GM12878 (cell line): ENCODE measurements around the gene USP9X. TPM values are rescaled to one million over a fixed set of nuclear protein-coding genes. Genes with fewer than 3 reads are reported as not detected.

Experiments
- ATF7 ChIP-seq: fragments of 450-650 bp; IDR thresholded peaks from 2 replicates; pipeline ENCODE4 v1.6.1; 2016; ENCODE audit warnings: low read depth, mild to moderate bottlenecking
- BCL11A ChIP-seq: IDR thresholded peaks from 2 replicates; pipeline ENCODE4 v1.6.1; 2011; ENCODE audit warnings: low read depth, low read length
- BMI1 ChIP-seq: fragments of 450-650 bp; IDR thresholded peaks from 2 replicates; pipeline ENCODE4 v1.6.1; 2016; ENCODE audit warnings: mild to moderate bottlenecking, moderate library complexity, borderline replicate concordance
- NFXL1 ChIP-seq: fragments of 450-650 bp; IDR thresholded peaks from 2 replicates; pipeline ENCODE4 v1.6.1; 2017; ENCODE audit warnings: antibody characterized with exemption, mild to moderate bottlenecking, borderline replicate concordance
- SMAD5 ChIP-seq: IDR thresholded peaks from 2 replicates; pipeline ENCODE4 v1.6.1; 2016; ENCODE audit warnings: antibody characterized with exemption, low read depth
- STAT3 ChIP-seq: IDR thresholded peaks from 2 replicates; pipeline ENCODE4 v1.6.1; 2011; ENCODE audit warnings: low read depth, low read length, improper control_type of control experiment
- polyA plus RNA-seq, 11 experiments: library from polyadenylated mRNA; depleted of rRNA in 4 of 11; unstranded in 6 of 11; stranded (reverse) in 5 of 11; fragments of >200 nt; fragmentation: Nextera tagmentation in 4 of 11; fragmentation: Illumina TruSeq in 1 of 11; extraction: Ambion mirVana in 4 of 11; extraction: Trizol in 1 of 11; gene quantifications; 1 replicate in 1 of 11; 2 replicates in 10 of 11; pipeline versions ENCODE4 v1.2.1 to v1.2.3, GENCODE V29; 2011 to 2016; ENCODE audit warnings: inconsistent platforms in 2 of 11, missing spikeins in 2 of 11, low read depth in 1 of 11
- total RNA-seq, 4 experiments: library from RNA; depleted of rRNA in 3 of 4; stranded (reverse); fragments of >200 nt in 3 of 4; fragmentation: Illumina TruSeq in 1 of 4; extraction: Trizol in 1 of 4; gene quantifications; 2 replicates each; pipeline versions ENCODE4 v1.2.1 to v1.2.3, GENCODE V29; 2013 to 2021
- TF ChIP-seq, protein P1 (sequence below): IDR thresholded peaks from 2 replicates; pipeline ENCODE4 v1.6.1; 2011; ENCODE audit warnings: borderline replicate concordance, low read depth, mild to moderate bottlenecking, moderate library complexity, mixed read lengths, low read length; ENCODE audit not compliant: insufficient read depth; ENCODE audit errors: extremely low read length
- TF ChIP-seq, protein P2 (sequence below): IDR thresholded peaks from 2 replicates; pipeline ENCODE4 v1.6.1; 2011; ENCODE audit warnings: mild to moderate bottlenecking, low read depth, low read length, moderate library complexity; ENCODE audit not compliant: insufficient replicate concordance
- TF ChIP-seq, protein P3 (sequence below): fragments of 450-650 bp; IDR thresholded peaks from 2 replicates; pipeline ENCODE4 v1.6.1; 2016; ENCODE audit warnings: mild to moderate bottlenecking

Gene USP9X
- total and polyA plus RNA-seq, 10 of the 15 experiments (the other 5 are each of a cell fraction or from before 2014, with no cell fraction given) = 9.3 to 61.6 (median 31.7) TPM

DNA sequence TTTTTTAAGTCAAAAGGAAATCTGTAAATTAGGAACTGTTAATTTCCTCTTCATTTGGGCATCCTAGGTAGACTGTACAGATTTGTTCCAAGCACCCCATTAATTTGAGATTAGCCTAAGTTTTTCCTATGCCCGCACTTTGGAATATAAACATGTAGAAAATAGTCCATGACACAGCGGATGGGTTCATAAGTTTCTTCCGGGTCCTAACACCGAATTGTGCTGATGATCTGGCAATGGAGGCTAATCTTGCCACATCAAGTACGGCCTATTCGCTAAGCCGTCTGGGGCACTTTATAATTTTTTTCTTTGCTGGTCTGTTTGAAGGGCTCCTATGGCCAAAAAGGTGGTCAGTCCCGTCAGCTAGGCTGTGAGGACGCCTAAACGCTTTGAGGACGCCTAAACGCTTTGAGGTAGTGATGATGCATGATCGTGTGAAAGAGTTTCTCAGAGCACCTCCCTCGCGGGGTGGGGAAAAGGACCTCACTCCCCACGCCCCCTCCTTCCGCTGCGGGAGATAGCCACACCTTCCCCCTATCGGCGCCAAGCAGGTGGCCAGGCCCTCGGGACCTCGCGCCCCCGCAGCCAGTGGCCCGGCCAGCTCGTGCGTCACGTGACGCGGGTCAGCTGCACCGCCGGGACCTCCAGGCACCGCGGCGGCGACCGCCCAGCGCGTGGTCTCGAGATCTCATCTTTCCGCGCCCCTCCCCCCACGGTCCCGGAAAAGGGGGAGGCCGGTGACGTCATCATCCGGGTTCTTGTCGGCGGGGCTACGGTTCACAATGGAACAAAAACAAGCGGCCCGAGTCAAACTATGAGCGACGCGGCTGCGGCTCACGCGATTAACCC is 977 bp upstream of the USP9X start (continued):
- no peak for TF ChIP-seq NFXL1
- no peak for TF ChIP-seq BMI1
- TF ChIP-seq, protein P1, sequence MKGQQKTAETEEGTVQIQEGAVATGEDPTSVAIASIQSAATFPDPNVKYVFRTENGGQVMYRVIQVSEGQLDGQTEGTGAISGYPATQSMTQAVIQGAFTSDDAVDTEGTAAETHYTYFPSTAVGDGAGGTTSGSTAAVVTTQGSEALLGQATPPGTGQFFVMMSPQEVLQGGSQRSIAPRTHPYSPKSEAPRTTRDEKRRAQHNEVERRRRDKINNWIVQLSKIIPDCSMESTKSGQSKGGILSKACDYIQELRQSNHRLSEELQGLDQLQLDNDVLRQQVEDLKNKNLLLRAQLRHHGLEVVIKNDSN = peak; percentile 98
- peak; percentile 31; the same call in 1 of the 2 replicates for TF ChIP-seq BCL11A
- TF ChIP-seq SMAD5 = peak; percentile 59; the same call in 1 of the 2 replicates
- TF ChIP-seq, protein P2, sequence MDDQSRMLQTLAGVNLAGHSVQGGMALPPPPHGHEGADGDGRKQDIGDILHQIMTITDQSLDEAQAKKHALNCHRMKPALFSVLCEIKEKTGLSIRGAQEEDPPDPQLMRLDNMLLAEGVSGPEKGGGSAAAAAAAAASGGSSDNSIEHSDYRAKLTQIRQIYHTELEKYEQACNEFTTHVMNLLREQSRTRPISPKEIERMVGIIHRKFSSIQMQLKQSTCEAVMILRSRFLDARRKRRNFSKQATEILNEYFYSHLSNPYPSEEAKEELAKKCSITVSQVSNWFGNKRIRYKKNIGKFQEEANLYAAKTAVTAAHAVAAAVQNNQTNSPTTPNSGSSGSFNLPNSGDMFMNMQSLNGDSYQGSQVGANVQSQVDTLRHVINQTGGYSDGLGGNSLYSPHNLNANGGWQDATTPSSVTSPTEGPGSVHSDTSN = peak; percentile 26
- TF ChIP-seq, protein P3, sequence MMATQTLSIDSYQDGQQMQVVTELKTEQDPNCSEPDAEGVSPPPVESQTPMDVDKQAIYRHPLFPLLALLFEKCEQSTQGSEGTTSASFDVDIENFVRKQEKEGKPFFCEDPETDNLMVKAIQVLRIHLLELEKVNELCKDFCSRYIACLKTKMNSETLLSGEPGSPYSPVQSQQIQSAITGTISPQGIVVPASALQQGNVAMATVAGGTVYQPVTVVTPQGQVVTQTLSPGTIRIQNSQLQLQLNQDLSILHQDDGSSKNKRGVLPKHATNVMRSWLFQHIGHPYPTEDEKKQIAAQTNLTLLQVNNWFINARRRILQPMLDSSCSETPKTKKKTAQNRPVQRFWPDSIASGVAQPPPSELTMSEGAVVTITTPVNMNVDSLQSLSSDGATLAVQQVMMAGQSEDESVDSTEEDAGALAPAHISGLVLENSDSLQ = peak; percentile 85
- no peak for TF ChIP-seq STAT3
- peak; percentile 99 for TF ChIP-seq ATF7
